Keratinocyte (primary cell): ENCODE results near the gene GLI3. TPM values are rescaled to one million over a fixed set of nuclear protein-coding genes. Genes with fewer than 3 reads are reported as not detected.
A peak's percentile ranks its signal among the peaks of the same experiment; 100 is the strongest.

ENCODE experiments used
- DNase-seq: peaks from one replicate; pipeline ENCODE4 v3.0.0-alpha.2; 2011; ENCODE audit warnings: low read depth, missing footprints, low spot score
- FAIRE-seq: peaks from 2 replicates; lab custom pipeline; 2011; peaks lifted over from hg19 to GRCh38; lab: Jason Lieb, UNC
- H2AFZ ChIP-seq: 2 replicates; pipeline ENCODE4 v1.6.0; 2012; ENCODE audit warnings: low read length, control low read depth, inconsistent platforms; ENCODE audit not compliant: control insufficient read depth
- H3K27ac ChIP-seq: 2 replicates; pipeline ENCODE4 v1.5.1; 2011; ENCODE audit warnings: low read length; ENCODE audit not compliant: control insufficient read depth, insufficient read depth
- H3K27me3 ChIP-seq: 3 replicates; pipeline ENCODE4 v1.6.0; 2011; ENCODE audit warnings: low read length; ENCODE audit not compliant: control insufficient read depth, insufficient read depth; ENCODE audit errors: extremely low read depth
- H3K36me3 ChIP-seq, 2 experiments: 2 replicates in 1 of 2; 3 replicates in 1 of 2; pipeline ENCODE4 v1.5.1; 2011; ENCODE audit warnings: low read length in 2 of 2, mild to moderate bottlenecking in 1 of 2; ENCODE audit not compliant: control insufficient read depth in 2 of 2, insufficient read depth in 2 of 2; ENCODE audit errors: extremely low read depth in 1 of 2
- H3K4me1 ChIP-seq: 3 replicates; pipeline ENCODE4 v1.5.1; 2011; ENCODE audit warnings: low read length; ENCODE audit not compliant: control insufficient read depth, insufficient read depth; ENCODE audit errors: extremely low read depth
- H3K4me2 ChIP-seq: 3 replicates; pipeline ENCODE4 v1.6.0; 2011; ENCODE audit warnings: low read depth, low read length; ENCODE audit not compliant: control insufficient read depth, insufficient read depth; ENCODE audit errors: extremely low read depth
- H3K4me3 ChIP-seq, 3 experiments: fragments of 200-600 bp in 1 of 3; sonication (generic) in 1 of 3; 2 replicates in 2 of 3; 3 replicates in 1 of 3; pipeline ENCODE4 v1.5.1; 2011 to 2016; ENCODE audit warnings: low read length in 3 of 3, mild to moderate bottlenecking in 3 of 3, control low read depth in 2 of 3, inconsistent platforms in 1 of 3, low read depth in 1 of 3, mixed read lengths in 1 of 3, mixed run types in 1 of 3, moderate library complexity in 1 of 3; ENCODE audit not compliant: control insufficient read depth in 2 of 3, insufficient read depth in 2 of 3; ENCODE audit errors: extremely low read depth in 1 of 3
- H3K79me2 ChIP-seq: 2 replicates; pipeline ENCODE4 v1.6.0; 2012; ENCODE audit warnings: low read length; ENCODE audit not compliant: control insufficient read depth, insufficient read depth
- H3K9ac ChIP-seq: 3 replicates; pipeline ENCODE4 v1.6.0; 2011; ENCODE audit warnings: low read length; ENCODE audit not compliant: control insufficient read depth, insufficient read depth; ENCODE audit errors: extremely low read depth
- H3K9me1 ChIP-seq: 3 replicates; pipeline ENCODE4 v1.6.0; 2011; ENCODE audit warnings: low read length; ENCODE audit not compliant: control insufficient read depth, insufficient read depth; ENCODE audit errors: extremely low read depth
- H3K9me3 ChIP-seq: 2 replicates; pipeline ENCODE4 v1.5.1; 2012; ENCODE audit warnings: low read depth, low read length; ENCODE audit not compliant: control insufficient read depth
- H4K20me1 ChIP-seq: 3 replicates; pipeline ENCODE4 v1.6.0; 2011; ENCODE audit warnings: low read length; ENCODE audit not compliant: control insufficient read depth, insufficient read depth; ENCODE audit errors: extremely low read depth
- CTCF ChIP-seq, 3 experiments: IDR thresholded peaks in 1 of 3; conservative IDR thresholded peaks in 1 of 3; optimal IDR thresholded peaks in 1 of 3; 2 replicates in 2 of 3; 3 replicates in 1 of 3; pipeline versions ENCODE3 to v1.5.1; 2011; ENCODE audit warnings: low read length in 3 of 3, mild to moderate bottlenecking in 3 of 3, moderate library complexity in 2 of 3, control low read depth in 1 of 3, inconsistent platforms in 1 of 3; ENCODE audit not compliant: insufficient read depth in 2 of 3; ENCODE audit errors: extremely low read depth in 1 of 3
- EZH2 ChIP-seq: IDR thresholded peaks from one replicate; pipeline ENCODE4 v1.6.1; 2012; ENCODE audit warnings: inconsistent platforms, mild to moderate bottlenecking, low read length, moderate library complexity
- dilution Hi-C: fragments of 300-500 bp; cut with MboI; formaldehyde crosslinking; loops from one replicate; pipeline ENCODE4 v1.7.0; 2020; ENCODE audit warnings: low sequenced_read_pairs; ENCODE audit not compliant: extremely low pct_ligation_motif_present
- polyA plus RNA-seq, 5 experiments: library from polyadenylated mRNA; depleted of rRNA in 3 of 5; stranded (reverse) in 3 of 5; stranded (forward) in 1 of 5; unstranded in 1 of 5; fragments of >200 nt; gene quantifications; 1 replicate in 1 of 5; 2 replicates in 3 of 5; 3 replicates in 1 of 5; pipeline versions ENCODE4 v1.2.1 to v1.2.3, GENCODE V29; 2011 to 2012; ENCODE audit warnings: missing spikeins in 2 of 5, low read depth in 1 of 5, low replicate concordance in 1 of 5

Gene GLI3
- polyA plus RNA-seq, 1 donor (not counting 4 experiments of a cell fraction or from before 2014, with no cell fraction given) = 3.6 TPM

- H3K4me3 ChIP-seq = no peak overlapping the region
- FAIRE-seq = no peak
- H3K4me1 ChIP-seq = peaks cover 25% of the 10 kb centered on the region
- no peak for TF ChIP-seq EZH2
- TF ChIP-seq CTCF (optimal IDR thresholded peaks at IDR 0.05 in 1 of 3, IDR thresholded peaks at IDR 0.05 in 1 of 3, conservative IDR thresholded peaks at IDR 0.05 in 1 of 3; ENCODE audit: extremely low read depth in 1 of 3, insufficient read depth in 2 of 3, low read length in 3 of 3) = no peak
- no peaks in the 10 kb centered on the region for H3K9me3 ChIP-seq
- H2AFZ ChIP-seq = no peak overlapping the region
- H3K36me3 ChIP-seq = no peaks in the 10 kb centered on the region
- dilution Hi-C loops = no loop called here
- no peak for DNase-seq
- H3K79me2 ChIP-seq = peaks cover 12% of the 10 kb centered on the region
- no peaks in the 10 kb centered on the region for H3K27me3 ChIP-seq
- H3K9me1 ChIP-seq = no peaks in the 10 kb centered on the region
- H3K4me2 ChIP-seq = no peak overlapping the region
- H3K9ac ChIP-seq = no peak overlapping the region
- H3K27ac ChIP-seq = no peak overlapping the region
- H4K20me1 ChIP-seq = no peaks in the 10 kb centered on the region
These were observed 3.4 kb upstream of the GLI3 start for GRCh38 chr7:42240416-42240815.

- no peaks in the 10 kb centered on the region for H3K9me3 ChIP-seq
- peak overlapping the region; percentile 73 for H3K9ac ChIP-seq
- H3K4me3 ChIP-seq = peak overlapping the region in 1 of 3 experiments; percentile 26
These were observed 1.8 kb upstream of the GLI3 start for GRCh38 chr7:42238709-42239366.

More at GRCh38 chr7:42238709-42239366, 1.8 kb upstream of the GLI3 start:
- TF ChIP-seq CTCF (optimal IDR thresholded peaks at IDR 0.05 in 1 of 3, IDR thresholded peaks at IDR 0.05 in 1 of 3, conservative IDR thresholded peaks at IDR 0.05 in 1 of 3; ENCODE audit: extremely low read depth in 1 of 3, insufficient read depth in 2 of 3, low read length in 3 of 3) (no peak), EZH2 (no peak)
- peak overlapping the region; percentile 70 for H2AFZ ChIP-seq
- H3K27ac ChIP-seq = peak overlapping the region; percentile 82
- dilution Hi-C loops = no loop called here
- H3K4me2 ChIP-seq = peak overlapping the region; percentile 81
- no peak for DNase-seq
- H3K36me3 ChIP-seq = no peaks in the 10 kb centered on the region
- H3K79me2 ChIP-seq = peaks cover 23% of the 10 kb centered on the region
- FAIRE-seq = peak; percentile 90
- no peaks in the 10 kb centered on the region for H3K27me3 ChIP-seq
- no peaks in the 10 kb centered on the region for H4K20me1 ChIP-seq
- H3K9me1 ChIP-seq = no peaks in the 10 kb centered on the region
- H3K4me1 ChIP-seq = peaks cover 32% of the 10 kb centered on the region
